Measurements from ENCODE around the gene FGF14. TPM values are rescaled to one million over a fixed set of nuclear protein-coding genes. Genes with fewer than 3 reads are reported as not detected.

FGF14 gene
- total RNA-seq, 1 experiment from 2014 or later = not detected

DNA sequence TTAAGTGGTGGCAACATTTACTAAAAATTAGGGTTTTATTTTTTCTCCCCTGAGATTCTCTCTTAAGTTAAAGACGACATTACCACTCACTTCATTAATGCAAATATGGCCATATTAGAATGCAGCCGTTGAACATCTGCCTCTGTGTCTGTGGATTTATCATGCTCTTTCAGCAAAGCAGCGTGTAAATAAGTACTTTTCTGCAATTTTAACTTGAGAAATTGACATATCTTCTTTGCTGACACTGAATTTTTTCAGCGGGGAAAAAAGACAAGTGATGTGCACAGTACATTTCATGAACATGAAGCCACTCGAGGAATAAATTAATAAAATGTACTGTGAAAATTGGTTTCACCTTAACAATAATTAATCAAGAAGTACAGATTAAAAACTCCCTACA is 543.0 kb downstream of the FGF14 start:
- DNase-seq (no peak), ATAC-seq (no peak)
- BruUV-seq (replicated peaks) = no TSS peak
- H4K20me1 ChIP-seq (ENCODE audit: low read length) = no peaks in the 10 kb centered on the region
- peaks cover 62% of the 10 kb centered on the region for H3K27me3 ChIP-seq (ENCODE audit: low read length)
- H2AFZ ChIP-seq (ENCODE audit: low read length) = no peak overlapping the region
- no peak overlapping the region for H3K9ac ChIP-seq (ENCODE audit: low read length)
- intact Hi-C loops (cut with micrococcal nuclease) = no loop called here
- H3K27ac ChIP-seq (ENCODE audit: low read length) = no peak overlapping the region
- H3K4me3 ChIP-seq (ENCODE audit: low read length) = no peak overlapping the region
- H3K4me1 ChIP-seq (ENCODE audit: insufficient read depth, low read length) = no peaks in the 10 kb centered on the region
- no peaks in the 10 kb centered on the region for H3K36me3 ChIP-seq (ENCODE audit: low read depth, low read length)
- no peaks in the 10 kb centered on the region for H3K9me2 ChIP-seq (replicated peaks; ENCODE audit: low read length)
- no peaks in the 10 kb centered on the region for H3K9me3 ChIP-seq (ENCODE audit: low read length)
- CTCF ChIA-PET = no interaction called here
- POLR2A ChIA-PET (ENCODE audit: unreplicated experiment) = no interaction called here
- no peak overlapping the region for H3K4me2 ChIP-seq (ENCODE audit: low read length)
- H3F3A ChIP-seq (ENCODE audit: low read length, unreplicated experiment) = no peaks in the 10 kb centered on the region
- no peaks in the 10 kb centered on the region for H3K79me2 ChIP-seq (ENCODE audit: low read length)
- TF ChIP-seq, protein P1, sequence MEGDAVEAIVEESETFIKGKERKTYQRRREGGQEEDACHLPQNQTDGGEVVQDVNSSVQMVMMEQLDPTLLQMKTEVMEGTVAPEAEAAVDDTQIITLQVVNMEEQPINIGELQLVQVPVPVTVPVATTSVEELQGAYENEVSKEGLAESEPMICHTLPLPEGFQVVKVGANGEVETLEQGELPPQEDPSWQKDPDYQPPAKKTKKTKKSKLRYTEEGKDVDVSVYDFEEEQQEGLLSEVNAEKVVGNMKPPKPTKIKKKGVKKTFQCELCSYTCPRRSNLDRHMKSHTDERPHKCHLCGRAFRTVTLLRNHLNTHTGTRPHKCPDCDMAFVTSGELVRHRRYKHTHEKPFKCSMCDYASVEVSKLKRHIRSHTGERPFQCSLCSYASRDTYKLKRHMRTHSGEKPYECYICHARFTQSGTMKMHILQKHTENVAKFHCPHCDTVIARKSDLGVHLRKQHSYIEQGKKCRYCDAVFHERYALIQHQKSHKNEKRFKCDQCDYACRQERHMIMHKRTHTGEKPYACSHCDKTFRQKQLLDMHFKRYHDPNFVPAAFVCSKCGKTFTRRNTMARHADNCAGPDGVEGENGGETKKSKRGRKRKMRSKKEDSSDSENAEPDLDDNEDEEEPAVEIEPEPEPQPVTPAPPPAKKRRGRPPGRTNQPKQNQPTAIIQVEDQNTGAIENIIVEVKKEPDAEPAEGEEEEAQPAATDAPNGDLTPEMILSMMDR (conservative IDR thresholded peaks at IDR 0.05; ENCODE audit: low read depth, low read length) = no peak
- no peak for TF ChIP-seq EZH2 (IDR thresholded peaks at IDR 0.05; ENCODE audit: low read length, unreplicated experiment)
- TF ChIP-seq EZH2phosphoT487 (IDR thresholded peaks at IDR 0.05; ENCODE audit: borderline replicate concordance, low read length) = no peak

DNA sequence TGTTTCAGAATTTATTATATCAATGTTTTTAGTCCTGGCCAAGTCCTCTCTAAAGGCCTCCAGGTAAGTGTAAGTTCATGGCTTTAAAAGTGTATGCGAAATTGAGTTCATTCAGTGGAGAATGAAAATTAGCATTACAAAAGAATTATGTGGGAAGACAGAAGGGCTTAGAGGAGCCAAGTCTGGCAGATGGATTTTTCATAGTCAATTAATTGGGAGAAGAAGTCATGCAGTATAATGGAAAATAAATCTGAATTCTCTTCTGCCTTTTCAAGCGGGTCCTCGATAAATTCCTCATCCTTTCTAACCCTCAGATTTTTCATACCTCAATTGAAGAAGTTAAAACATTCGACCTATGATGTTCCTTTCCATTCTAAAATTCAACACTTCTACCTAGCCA is 555.1 kb downstream of the FGF14 start:
- Histone ChIP-seq H2AFZ (ENCODE audit: low read length) (no peak overlapping the region), H3K9me3 (ENCODE audit: low read length) (no peaks in the 10 kb centered on the region), H3K4me1 (ENCODE audit: insufficient read depth, low read length) (0 out of 2 replicates have a peak, but pooled peaks cover 4% of the 10 kb centered on the region), H3K4me3 (ENCODE audit: low read length) (no peak overlapping the region), H3K9me2 (replicated peaks; ENCODE audit: low read length) (no peaks in the 10 kb centered on the region), H3K4me2 (ENCODE audit: low read length) (no peak overlapping the region), H3K9ac (ENCODE audit: low read length) (no peak overlapping the region), H3K27ac (ENCODE audit: low read length) (no peak overlapping the region), H4K20me1 (ENCODE audit: low read length) (no peaks in the 10 kb centered on the region), H3K27me3 (ENCODE audit: low read length) (peaks cover 59% of the 10 kb centered on the region; the same call in 1 of the 2 replicates), H3K36me3 (ENCODE audit: low read depth, low read length) (no peaks in the 10 kb centered on the region), H3F3A (ENCODE audit: low read length, unreplicated experiment) (no peaks in the 10 kb centered on the region), H3K79me2 (ENCODE audit: low read length) (no peaks in the 10 kb centered on the region)
- intact Hi-C loops (cut with micrococcal nuclease) = no loop called here
- BruUV-seq (replicated peaks) = no TSS peak
- TF ChIP-seq EZH2phosphoT487 (IDR thresholded peaks at IDR 0.05; ENCODE audit: borderline replicate concordance, low read length) (no peak), EZH2 (IDR thresholded peaks at IDR 0.05; ENCODE audit: low read length, unreplicated experiment) (no peak)
- TF ChIP-seq, protein P1 (conservative IDR thresholded peaks at IDR 0.05; ENCODE audit: low read depth, low read length) = no peak
- no peak for DNase-seq
- ChIA-PET POLR2A (ENCODE audit: unreplicated experiment) (no interaction called here), CTCF (no interaction called here)
- ATAC-seq = no peak

DNA sequence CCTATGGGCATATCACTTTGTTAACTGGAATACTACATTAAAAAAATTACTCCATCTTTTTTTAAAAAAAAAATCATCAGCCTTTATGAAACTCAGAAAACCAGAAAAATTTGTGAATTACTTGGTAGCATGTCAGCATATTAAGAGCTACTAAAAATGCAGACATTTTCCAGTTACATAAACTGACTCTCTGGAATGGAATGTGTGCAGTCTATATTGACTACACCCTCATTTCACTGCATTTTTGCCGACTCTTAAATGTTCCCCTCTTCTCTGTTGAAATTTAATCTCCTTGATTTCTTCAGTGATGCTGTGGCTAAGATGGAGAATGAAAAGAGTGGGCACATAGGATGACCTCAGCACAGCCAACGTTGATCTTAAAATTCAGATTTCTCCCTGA is 555.6 kb downstream of the FGF14 start:
- 0 out of 2 replicates have a peak, but pooled peaks cover 4% of the 10 kb centered on the region for H3K4me1 ChIP-seq (ENCODE audit: insufficient read depth, low read length)
- TF ChIP-seq, protein P1 (conservative IDR thresholded peaks at IDR 0.05; ENCODE audit: low read depth, low read length) = no peak
- TF ChIP-seq EZH2phosphoT487 (IDR thresholded peaks at IDR 0.05; ENCODE audit: borderline replicate concordance, low read length) (no peak), EZH2 (IDR thresholded peaks at IDR 0.05; ENCODE audit: low read length, unreplicated experiment) (no peak)
- H3K79me2 ChIP-seq (ENCODE audit: low read length) = no peaks in the 10 kb centered on the region
- H3F3A ChIP-seq (ENCODE audit: low read length, unreplicated experiment) = no peaks in the 10 kb centered on the region
- no peaks in the 10 kb centered on the region for H3K36me3 ChIP-seq (ENCODE audit: low read depth, low read length)
- no peak overlapping the region for H3K4me2 ChIP-seq (ENCODE audit: low read length)
- no peak overlapping the region for H3K27ac ChIP-seq (ENCODE audit: low read length)
- peaks cover 58% of the 10 kb centered on the region; the same call in 1 of the 2 replicates for H3K27me3 ChIP-seq (ENCODE audit: low read length)
- no peak overlapping the region for H3K9ac ChIP-seq (ENCODE audit: low read length)
- no peak overlapping the region for H2AFZ ChIP-seq (ENCODE audit: low read length)
- DNase-seq (no peak), ATAC-seq (no peak)
- intact Hi-C loops (cut with micrococcal nuclease) = no loop called here
- BruUV-seq (replicated peaks) = no TSS peak
- ChIA-PET POLR2A (ENCODE audit: unreplicated experiment) (no interaction called here), CTCF (no interaction called here)
- H3K9me2 ChIP-seq (replicated peaks; ENCODE audit: low read length) = no peaks in the 10 kb centered on the region
- no peaks in the 10 kb centered on the region for H4K20me1 ChIP-seq (ENCODE audit: low read length)
- no peak overlapping the region for H3K4me3 ChIP-seq (ENCODE audit: low read length)
- no peaks in the 10 kb centered on the region for H3K9me3 ChIP-seq (ENCODE audit: low read length)

Data from PC-3 (cell line).